BE2C (cell line): Measurements from ENCODE around the gene ZBTB46.

Experiments used
- DNase-seq: peaks from one replicate; pipeline ENCODE4 v3.0.0-alpha.2; 2020
- H3K27me3 ChIP-seq: fragments of 250-450 bp; sonication (Bioruptor Pico); 2 replicates; pipeline ENCODE4 v1.5.1; 2020; ENCODE audit warnings: mild to moderate bottlenecking
- H3K36me3 ChIP-seq: fragments of 250-450 bp; sonication (Bioruptor Pico); 2 replicates; pipeline ENCODE4 v1.5.1; 2020; ENCODE audit warnings: mild to moderate bottlenecking
- H3K4me1 ChIP-seq: fragments of 250-450 bp; sonication (Bioruptor Pico); 2 replicates; pipeline ENCODE4 v1.5.1; 2020
- H3K4me3 ChIP-seq: 2 replicates; pipeline ENCODE4 v1.5.1; 2011; ENCODE audit warnings: low read depth, low read length
- H3K9me3 ChIP-seq: fragments of 250-450 bp; sonication (Bioruptor Pico); 2 replicates; pipeline ENCODE4 v1.5.1; 2020
- TF ChIP-seq, protein P1 (sequence below): IDR thresholded peaks from 2 replicates; pipeline ENCODE4 v1.5.1; 2012; ENCODE audit warnings: mild to moderate bottlenecking, low read depth, low read length

Gene ZBTB46

DNA sequence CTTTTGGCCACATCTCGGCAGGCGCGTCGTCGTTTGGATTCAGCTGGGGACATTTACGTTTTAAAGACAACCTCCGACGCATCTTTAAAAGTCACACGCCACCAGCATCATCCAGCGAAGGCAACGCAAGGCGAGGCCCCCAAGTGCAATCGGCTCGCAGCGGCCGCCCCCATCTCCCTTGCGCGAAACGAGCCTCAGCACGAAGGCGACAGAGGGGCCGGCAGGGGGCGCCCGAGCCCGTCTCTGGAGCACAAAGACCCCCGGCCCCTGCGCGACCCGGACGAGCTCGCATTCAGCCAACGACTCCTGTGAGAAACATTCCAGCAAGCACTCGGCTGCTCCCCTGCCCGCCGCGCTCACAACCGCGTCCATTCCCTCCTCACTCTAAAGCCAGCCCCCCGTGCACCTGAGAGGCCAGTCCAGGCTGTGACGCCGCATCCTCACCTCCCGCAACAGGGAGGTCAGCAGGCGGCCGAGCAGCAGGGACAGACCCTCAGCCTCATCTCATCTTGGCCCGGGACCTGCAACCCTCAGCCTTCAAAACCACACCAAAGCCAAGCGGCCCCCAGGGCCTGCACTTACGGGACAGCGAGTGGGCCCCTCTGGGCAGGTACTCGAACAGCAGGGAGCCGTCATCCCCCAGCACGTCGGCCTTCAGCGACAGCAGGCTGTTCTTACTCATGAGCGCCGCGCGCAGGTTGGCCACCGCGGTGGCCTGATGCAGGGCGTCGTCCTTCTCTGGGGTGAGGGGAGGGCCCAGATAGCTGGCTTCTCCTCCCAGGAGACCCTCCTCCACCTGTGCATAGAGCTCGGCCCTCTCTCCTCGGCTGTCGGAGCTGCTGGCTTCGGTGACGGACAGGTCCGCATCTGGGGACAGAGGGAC is 55.7 kb downstream of the ZBTB46 start:
- Histone ChIP-seq H3K4me1 (no peaks in the 10 kb centered on the region), H3K36me3 (no peaks in the 10 kb centered on the region), H3K4me3 (peak overlapping the region; percentile 40), H3K9me3 (peaks cover 4% of the 10 kb centered on the region; the same call in 1 of the 2 replicates), H3K27me3 (no peaks in the 10 kb centered on the region)
- peak; percentile 88 for DNase-seq
- TF ChIP-seq, protein P1, sequence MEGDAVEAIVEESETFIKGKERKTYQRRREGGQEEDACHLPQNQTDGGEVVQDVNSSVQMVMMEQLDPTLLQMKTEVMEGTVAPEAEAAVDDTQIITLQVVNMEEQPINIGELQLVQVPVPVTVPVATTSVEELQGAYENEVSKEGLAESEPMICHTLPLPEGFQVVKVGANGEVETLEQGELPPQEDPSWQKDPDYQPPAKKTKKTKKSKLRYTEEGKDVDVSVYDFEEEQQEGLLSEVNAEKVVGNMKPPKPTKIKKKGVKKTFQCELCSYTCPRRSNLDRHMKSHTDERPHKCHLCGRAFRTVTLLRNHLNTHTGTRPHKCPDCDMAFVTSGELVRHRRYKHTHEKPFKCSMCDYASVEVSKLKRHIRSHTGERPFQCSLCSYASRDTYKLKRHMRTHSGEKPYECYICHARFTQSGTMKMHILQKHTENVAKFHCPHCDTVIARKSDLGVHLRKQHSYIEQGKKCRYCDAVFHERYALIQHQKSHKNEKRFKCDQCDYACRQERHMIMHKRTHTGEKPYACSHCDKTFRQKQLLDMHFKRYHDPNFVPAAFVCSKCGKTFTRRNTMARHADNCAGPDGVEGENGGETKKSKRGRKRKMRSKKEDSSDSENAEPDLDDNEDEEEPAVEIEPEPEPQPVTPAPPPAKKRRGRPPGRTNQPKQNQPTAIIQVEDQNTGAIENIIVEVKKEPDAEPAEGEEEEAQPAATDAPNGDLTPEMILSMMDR, result peak; percentile 74

DNA sequence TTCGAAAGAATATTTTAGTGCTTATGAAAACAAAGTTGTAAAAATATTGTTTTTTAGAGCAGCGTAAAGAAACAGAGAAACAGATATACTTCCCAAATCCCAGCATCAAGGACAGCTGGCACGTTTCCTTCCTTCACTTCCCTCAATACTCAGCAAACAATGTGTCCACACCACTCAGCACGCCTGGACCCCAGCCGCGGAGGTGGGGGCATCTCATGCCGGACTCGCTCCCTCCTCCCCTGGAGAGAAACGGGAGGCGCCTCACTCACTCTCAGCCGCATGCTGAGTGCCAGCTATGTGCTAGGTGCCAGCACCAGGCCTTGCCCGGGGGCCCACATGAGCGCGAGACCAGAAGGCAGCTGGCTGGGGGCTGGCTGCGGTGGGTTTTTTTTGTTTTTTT is 56.8 kb downstream of the ZBTB46 start:
- no peaks in the 10 kb centered on the region for H3K27me3 ChIP-seq

DNA sequence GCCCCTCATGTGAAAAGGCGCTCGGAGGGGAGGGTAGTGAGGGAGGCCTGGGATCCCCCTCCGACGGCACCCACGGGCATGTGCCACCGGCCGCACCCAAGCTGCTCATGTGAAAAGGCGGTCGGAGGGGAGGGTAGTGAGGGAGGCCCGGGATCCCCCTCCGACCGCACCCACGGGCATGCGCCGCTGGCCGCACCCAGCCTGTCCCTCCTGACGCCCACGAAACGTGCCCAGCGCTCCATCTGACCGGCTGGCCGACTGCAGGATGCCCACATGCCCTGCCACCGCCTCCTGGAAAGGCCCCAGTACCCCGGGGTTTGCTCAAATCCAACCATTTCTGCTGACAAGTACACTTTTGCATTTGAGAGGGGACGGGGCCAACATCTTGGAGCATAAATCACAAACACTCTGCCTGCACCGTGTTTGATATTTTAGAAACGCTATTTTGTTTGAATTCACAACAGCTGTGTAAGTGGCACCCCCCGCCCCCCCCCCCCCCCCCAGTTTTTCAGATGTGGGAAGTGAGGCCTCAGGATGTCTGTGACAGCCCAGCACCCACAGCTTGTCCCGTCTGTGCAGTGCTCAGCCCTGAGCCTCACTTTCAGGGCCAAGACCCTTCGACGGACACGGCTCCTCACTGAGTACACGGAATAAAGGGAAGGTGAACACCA is 57.4 kb downstream of the ZBTB46 start:
- Histone ChIP-seq H3K4me1 (no peaks in the 10 kb centered on the region), H3K4me3 (no peak overlapping the region), H3K9me3 (peaks cover 4% of the 10 kb centered on the region; the same call in 1 of the 2 replicates), H3K36me3 (no peaks in the 10 kb centered on the region), H3K27me3 (no peaks in the 10 kb centered on the region)
- no peak for DNase-seq
- TF ChIP-seq, protein P1, result no peak

More for the DNA sequence above, 56.8 kb downstream of the ZBTB46 start:
- no peaks in the 10 kb centered on the region for H3K36me3 ChIP-seq
- H3K4me1 ChIP-seq, result no peaks in the 10 kb centered on the region
- DNase-seq, result no peak
- H3K4me3 ChIP-seq, result no peak overlapping the region
- H3K9me3 ChIP-seq, result peaks cover 4% of the 10 kb centered on the region; the same call in 1 of the 2 replicates
- TF ChIP-seq, protein P1, result no peak

DNA sequence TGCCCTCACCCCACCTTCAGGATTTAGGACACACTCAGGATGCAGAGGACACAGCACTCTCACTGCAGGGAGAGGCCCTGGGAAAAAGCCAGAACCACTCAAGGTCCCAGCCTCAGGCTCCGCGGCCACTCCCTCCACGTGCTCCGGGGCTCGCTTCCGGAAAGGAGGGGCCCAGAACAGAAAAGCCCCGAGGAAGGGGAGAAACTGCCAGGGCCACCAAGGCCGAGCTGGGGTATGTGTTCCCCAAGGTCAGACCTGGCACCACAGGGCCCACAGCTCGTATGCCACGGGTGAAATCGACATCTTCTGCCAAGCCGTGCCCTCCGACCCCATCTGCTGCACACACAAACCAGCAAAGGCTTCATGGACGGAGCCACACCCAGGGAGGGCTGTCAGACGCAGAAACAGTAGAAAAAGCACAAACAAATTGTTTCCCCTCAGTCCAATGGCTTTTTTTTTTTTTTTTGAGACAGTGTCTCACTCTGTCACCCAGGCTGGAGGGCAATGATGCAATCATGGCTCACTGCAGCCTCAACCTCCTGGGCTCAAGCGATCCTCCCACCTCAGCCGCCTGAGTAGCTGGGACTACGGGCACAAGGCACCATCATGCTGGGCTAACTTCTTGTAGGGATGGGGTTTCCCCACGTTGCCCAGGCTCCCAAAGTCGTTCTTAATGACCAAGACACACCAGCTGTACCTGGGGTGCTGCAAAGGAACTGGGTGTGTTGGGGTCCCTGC is 58.1 kb downstream of the ZBTB46 start:
- TF ChIP-seq, protein P1, result no peak
- DNase-seq, result no peak
- H3K4me1 ChIP-seq, result no peaks in the 10 kb centered on the region

DNA sequence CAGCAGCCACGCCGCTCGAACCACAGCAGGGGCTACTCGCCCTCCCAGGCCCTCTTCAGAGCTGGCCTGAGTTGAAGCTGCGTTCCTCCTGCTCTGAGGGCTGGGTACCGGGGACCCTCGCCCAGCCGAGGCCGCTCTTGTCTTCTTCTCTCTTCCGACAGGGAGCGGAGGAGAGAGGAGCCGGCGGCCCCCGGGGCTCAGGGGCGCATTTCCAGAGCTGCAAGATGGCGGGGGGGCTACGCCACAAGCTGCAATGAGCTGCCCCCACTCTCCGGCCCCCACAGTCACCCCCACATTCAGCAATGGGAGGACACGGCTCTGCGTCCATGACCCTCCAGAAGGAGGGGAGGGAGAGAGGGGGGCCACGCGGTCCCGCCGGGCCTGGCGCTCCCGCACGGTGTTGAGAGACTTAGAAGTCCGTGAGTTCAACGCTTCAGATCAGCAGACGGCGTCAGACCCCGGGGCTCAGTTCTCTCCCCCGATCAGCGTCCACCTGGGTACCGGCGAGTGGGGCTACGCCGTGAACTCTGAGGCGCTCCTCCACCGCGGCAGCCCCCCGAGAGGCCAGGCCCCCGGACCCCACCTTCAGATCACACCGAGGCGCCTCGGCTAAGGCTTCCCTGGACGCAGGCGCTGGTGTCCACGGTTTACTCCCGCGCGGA is 59.9 kb downstream of the ZBTB46 start:
- no peaks in the 10 kb centered on the region for H3K9me3 ChIP-seq
- DNase-seq, result no peak
- H3K4me3 ChIP-seq, result no peak overlapping the region
- no peaks in the 10 kb centered on the region for H3K27me3 ChIP-seq
- no peaks in the 10 kb centered on the region for H3K4me1 ChIP-seq
- no peaks in the 10 kb centered on the region for H3K36me3 ChIP-seq
- TF ChIP-seq, protein P1, result no peak

More for the DNA sequence above, 58.1 kb downstream of the ZBTB46 start:
- H3K27me3 ChIP-seq, result no peaks in the 10 kb centered on the region
- no peak overlapping the region for H3K4me3 ChIP-seq
- peaks cover 4% of the 10 kb centered on the region; the same call in 1 of the 2 replicates for H3K9me3 ChIP-seq
- H3K36me3 ChIP-seq, result no peaks in the 10 kb centered on the region
